Right lobe of liver (tissue), 6 donors: ENCODE results near the gene TRIO. TPM values are rescaled to one million over a fixed set of nuclear protein-coding genes. Genes with fewer than 3 reads are reported as not detected.

Experiments
- ATAC-seq, 4 donors: fragments of 200-7000 bp; cut with Tn5 transposase; one replicate each; pipeline ENCODE4 v1.9.1; 2020; ENCODE audit warnings: mild to moderate bottlenecking in 4 of 4, moderate library complexity in 4 of 4
- DNase-seq, 3 donors: peaks; one replicate each; pipeline ENCODE4 v3.0.0-alpha.2; 2020
- H3K27ac ChIP-seq, 3 donors: fragments of 200-600 bp; one replicate each; pipeline ENCODE4 v1.8.0; 2022
- H3K27me3 ChIP-seq, 2 donors: fragments of 200-600 bp; one replicate each; pipeline ENCODE4 v1.8.0; 2022
- H3K36me3 ChIP-seq, 4 donors: fragments of 200-600 bp; sonication (generic) in 1 of 4; one replicate each; pipeline versions ENCODE4 v1.5.1 to v1.8.0; 2017 to 2022; ENCODE audit warnings: control low read depth in 1 of 4
- H3K4me1 ChIP-seq, 4 donors: fragments of 200-600 bp; sonication (generic) in 1 of 4; one replicate each; pipeline versions ENCODE4 v1.5.1 to v1.8.0; 2017 to 2022; ENCODE audit warnings: control low read depth in 1 of 4
- H3K4me3 ChIP-seq, 3 donors: fragments of 200-600 bp; one replicate each; pipeline ENCODE4 v1.8.0; 2022
- H3K9me3 ChIP-seq, 4 donors: fragments of 200-600 bp; sonication (generic) in 1 of 4; one replicate each; pipeline versions ENCODE4 v1.5.1 to v1.8.0; 2017 to 2022; ENCODE audit warnings: control low read depth in 1 of 4
- POLR2A ChIP-seq: fragments of 450-650 bp; IDR thresholded peaks from one replicate; pipeline ENCODE4 v1.6.1; 2017; ENCODE audit warnings: antibody characterized with exemption, mild to moderate bottlenecking
- WGBS: methylation state at CpG from one replicate; pipeline ENCODE4 v1.1.6; 2018; ENCODE audit warnings: low coverage, low lambda C conversion rate; ENCODE audit not compliant: insufficient coverage; ENCODE audit errors: missing lambda C conversion rate; 5-methylcytosine and 5-hydroxymethylcytosine counted together
- intact Hi-C, 2 donors: fragments of 100-400 bp; cut with DNase I; formaldehyde crosslinking; loops; one replicate each; pipeline versions ENCODE4 v1.11.2 to v1.14.1; 2022
- total RNA-seq, 6 experiments: library from RNA; depleted of rRNA in 2 of 6; stranded (reverse); fragments of >200 nt in 2 of 6; fragmentation: NEBNext Ultra II Directional in 3 of 6; extraction: Animal tissue kit (Norgen Biotek cat#: 25700) in 3 of 6; gene quantifications; one replicate each; pipeline versions ENCODE4 v1.1.0 to v1.2.4, GENCODE V29; 2016 to 2023
- TF ChIP-seq, protein P1 (sequence below), 4 donors: fragments of 200-600 bp in 3 of 4; fragments of 450-650 bp in 1 of 4; IDR thresholded peaks; one replicate each; pipeline versions ENCODE4 v1.5.1 to v1.8.0; 2016 to 2022; ENCODE audit warnings: antibody characterized with exemption in 4 of 4, mild to moderate bottlenecking in 2 of 4
- donor health status: DM: no; HTN: yes; CAD: no.
- donor health status: DM: no; HTN: no; CAD: no.
- donor health status: DM: no; HTN: no; CAD: no.
- donor health status: DM: no; HTN: yes; CAD: no.
- donor health status: DM: no; HTN: yes; CAD: no.

TRIO gene
- total RNA-seq, 6 experiments from 2014 or later, result 34.7 to 63.5 (median 50.2) TPM

GRCh38 chr5:14506140-14506538, 363.0 kb downstream of the TRIO start:
- Histone ChIP-seq H3K4me1 (no peaks in the 10 kb centered on the region), H3K9me3 (no peaks in the 10 kb centered on the region), H3K27ac (no peak overlapping the region), H3K27me3 (no peaks in the 10 kb centered on the region), H3K36me3 (peaks cover 0 to 14% (median 8%) of the 10 kb centered on the region in 4 donors), H3K4me3 (no peak overlapping the region)
- DNase-seq (no peak), ATAC-seq (no peak)
- 87% methylated on average over 7 of the region's 7 CpGs for WGBS
- intact Hi-C loops, result no loop called here
- no peak for TF ChIP-seq POLR2A
- TF ChIP-seq, protein P1, sequence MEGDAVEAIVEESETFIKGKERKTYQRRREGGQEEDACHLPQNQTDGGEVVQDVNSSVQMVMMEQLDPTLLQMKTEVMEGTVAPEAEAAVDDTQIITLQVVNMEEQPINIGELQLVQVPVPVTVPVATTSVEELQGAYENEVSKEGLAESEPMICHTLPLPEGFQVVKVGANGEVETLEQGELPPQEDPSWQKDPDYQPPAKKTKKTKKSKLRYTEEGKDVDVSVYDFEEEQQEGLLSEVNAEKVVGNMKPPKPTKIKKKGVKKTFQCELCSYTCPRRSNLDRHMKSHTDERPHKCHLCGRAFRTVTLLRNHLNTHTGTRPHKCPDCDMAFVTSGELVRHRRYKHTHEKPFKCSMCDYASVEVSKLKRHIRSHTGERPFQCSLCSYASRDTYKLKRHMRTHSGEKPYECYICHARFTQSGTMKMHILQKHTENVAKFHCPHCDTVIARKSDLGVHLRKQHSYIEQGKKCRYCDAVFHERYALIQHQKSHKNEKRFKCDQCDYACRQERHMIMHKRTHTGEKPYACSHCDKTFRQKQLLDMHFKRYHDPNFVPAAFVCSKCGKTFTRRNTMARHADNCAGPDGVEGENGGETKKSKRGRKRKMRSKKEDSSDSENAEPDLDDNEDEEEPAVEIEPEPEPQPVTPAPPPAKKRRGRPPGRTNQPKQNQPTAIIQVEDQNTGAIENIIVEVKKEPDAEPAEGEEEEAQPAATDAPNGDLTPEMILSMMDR (IDR thresholded peaks at IDR 0.05), result no peak

DNA sequence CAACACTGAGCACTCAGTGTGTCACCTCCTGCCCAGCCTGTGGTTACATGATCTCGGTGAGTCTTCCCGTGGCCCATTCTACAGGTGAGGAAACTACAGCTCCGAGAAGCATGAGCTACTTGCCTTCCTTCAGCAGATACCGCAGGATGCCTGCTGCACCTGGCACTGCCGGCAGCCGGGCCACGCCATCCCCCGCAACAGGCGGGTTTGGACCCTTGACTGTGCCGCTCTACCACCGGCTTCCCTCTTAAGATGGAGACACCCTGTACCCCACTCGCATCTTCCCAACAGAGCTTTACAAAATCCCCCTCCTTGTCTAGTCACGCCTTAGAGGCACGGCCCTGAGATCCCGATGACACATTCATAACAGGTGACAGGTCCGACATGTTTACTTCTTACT, 363.5 kb downstream of the TRIO start:
- no peak for TF ChIP-seq POLR2A
- TF ChIP-seq, protein P1 (IDR thresholded peaks at IDR 0.05), result no peak
- Histone ChIP-seq H3K4me1 (no peaks in the 10 kb centered on the region), H3K27me3 (no peaks in the 10 kb centered on the region), H3K4me3 (no peak overlapping the region), H3K27ac (no peak overlapping the region), H3K36me3 (peaks cover 0 to 12% (median 8%) of the 10 kb centered on the region in 4 donors), H3K9me3 (no peaks in the 10 kb centered on the region)
- WGBS, result 100% methylated on average over 8 of the region's 16 CpGs
- no peak for ATAC-seq
- DNase-seq, result no peak
- intact Hi-C loops, result no loop called here

DNA sequence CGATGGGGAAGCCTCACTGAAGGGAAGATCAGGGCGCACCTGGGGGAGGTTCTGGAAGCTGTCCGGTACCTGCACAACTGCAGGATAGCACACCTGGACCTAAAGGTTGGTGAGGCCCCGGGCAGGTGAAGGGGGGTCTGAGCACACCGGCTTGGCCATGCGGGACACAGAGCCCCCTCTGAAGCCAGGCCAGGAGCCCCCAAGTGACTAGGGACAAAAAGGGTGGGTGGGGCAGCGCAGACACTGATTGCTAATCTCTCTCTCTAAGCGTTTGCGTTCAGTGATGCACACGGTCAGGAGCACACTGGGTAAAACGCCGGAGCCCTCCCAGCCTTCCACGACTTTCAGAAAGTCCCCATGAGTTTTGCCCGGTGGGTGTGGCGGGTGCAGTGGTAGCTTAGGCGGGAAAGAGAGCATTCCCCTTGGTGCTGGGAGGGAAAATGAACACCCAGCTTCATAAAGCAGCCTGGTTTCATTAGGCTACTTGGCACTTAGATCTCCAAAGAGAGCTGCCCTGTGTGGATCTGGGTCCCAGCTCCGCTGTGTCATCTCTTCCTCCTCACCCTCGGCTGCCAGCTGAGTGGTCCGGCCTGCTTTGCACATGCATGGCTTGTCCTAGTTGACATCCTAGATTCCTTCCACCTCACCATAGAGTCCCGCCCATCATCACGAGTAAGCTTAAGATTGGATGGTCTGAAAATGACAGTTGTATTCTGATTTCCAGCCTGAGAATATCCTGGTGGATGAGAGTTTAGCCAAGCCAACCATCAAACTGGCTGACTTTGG, 364.2 kb downstream of the TRIO start:
- WGBS, result 96% methylated on average over 8 of the region's 21 CpGs
- TF ChIP-seq POLR2A, result no peak
- TF ChIP-seq, protein P1 (IDR thresholded peaks at IDR 0.05), result no peak
- intact Hi-C loops, result no loop called here
- DNase-seq (no peak), ATAC-seq (no peak)
- Histone ChIP-seq H3K4me3 (no peak overlapping the region), H3K4me1 (no peaks in the 10 kb centered on the region), H3K27me3 (no peaks in the 10 kb centered on the region), H3K9me3 (no peaks in the 10 kb centered on the region), H3K27ac (no peak overlapping the region), H3K36me3 (peaks cover 0 to 8% (median 6%) of the 10 kb centered on the region in 4 donors)

- intact Hi-C loops, result no loop called here
- Histone ChIP-seq H3K4me3 (no peak overlapping the region), H3K27ac (no peak overlapping the region), H3K27me3 (no peaks in the 10 kb centered on the region), H3K9me3 (no peaks in the 10 kb centered on the region), H3K4me1 (no peaks in the 10 kb centered on the region), H3K36me3 (peaks cover 0 to 6% (median 3%) of the 10 kb centered on the region in 4 donors)
- DNase-seq (no peak), ATAC-seq (no peak)
- TF ChIP-seq POLR2A, result no peak
- TF ChIP-seq, protein P1 (IDR thresholded peaks at IDR 0.05), result no peak
- 94% methylated on average over 6 of the region's 20 CpGs for WGBS
Measured at GRCh38 chr5:14508046-14508445, 364.9 kb downstream of the TRIO start.
